GM12891 (cell line): ENCODE measurements around the gene F7.

Source experiments
- PAX5 ChIP-seq: IDR thresholded peaks from 2 replicates; pipeline ENCODE4 v1.6.1; 2011; ENCODE audit warnings: low read length, moderate library complexity, mild to moderate bottlenecking; ENCODE audit not compliant: insufficient read depth, severe bottlenecking
- POLR2A ChIP-seq: IDR thresholded peaks from 2 replicates; pipeline ENCODE4 v1.6.1; 2011; ENCODE audit warnings: low read depth, low read length, control low read depth
- TAF1 ChIP-seq: IDR thresholded peaks from 2 replicates; pipeline ENCODE4 v1.6.1; 2011; ENCODE audit warnings: low read depth, low read length, control low read depth

DNA sequence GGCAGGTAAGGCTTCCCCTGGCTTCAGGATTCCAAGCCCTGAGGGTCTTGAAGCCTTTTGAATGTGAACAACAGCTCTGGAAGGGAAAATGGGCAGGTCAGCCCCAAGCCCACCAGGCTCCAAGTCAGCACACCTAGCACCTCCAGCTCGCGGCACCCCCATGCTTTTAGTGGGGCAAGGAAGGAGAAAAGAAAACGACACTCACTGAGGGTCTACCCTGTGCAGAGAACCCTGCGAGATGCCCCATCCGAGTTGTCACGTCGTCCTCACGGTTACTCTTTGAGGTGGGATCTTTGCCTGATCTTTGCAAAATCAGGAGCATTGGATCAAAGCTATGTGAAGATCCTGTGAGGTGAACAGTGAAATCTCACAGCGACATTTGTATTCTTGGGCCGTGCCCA lies 11.3 kb downstream of the F7 start:
- TF ChIP-seq POLR2A = no peak
- no peak for TF ChIP-seq PAX5
- TF ChIP-seq TAF1 = no peak
